ENCODE results near the gene CALCOCO1. TPM values are rescaled to one million over a fixed set of nuclear protein-coding genes. Genes with fewer than 3 reads are reported as not detected.
"Not testable (repeated sequence)": the region's sequence is repeated elsewhere in the genome, so short reads cannot be mapped to it uniquely, and the experiment has no call there.

Gene CALCOCO1
- total RNA-seq, 1 experiment from 2014 or later, result 88.9 TPM

GRCh38 chr12:53683983-53684382 is 43.3 kb downstream of the CALCOCO1 start:
- CTCF ChIA-PET, result no interaction called here

GRCh38 chr12:53683494-53683893 is 43.8 kb downstream of the CALCOCO1 start:
- Histone ChIP-seq H2AFZ (no peak overlapping the region), H3K27me3 (ENCODE audit: insufficient read depth, low read depth) (no peaks in the 10 kb centered on the region), H3K27ac (no peak overlapping the region), H3K4me3 (no peak overlapping the region), H3F3A (ENCODE audit: insufficient read depth, low read depth) (no peaks in the 10 kb centered on the region), H3K4me2 (no peak overlapping the region), H3K4me1 (replicated peaks; ENCODE audit: insufficient read depth) (no peaks in the 10 kb centered on the region), H3K36me3 (ENCODE audit: low read depth) (no peaks in the 10 kb centered on the region), H4K20me1 (ENCODE audit: insufficient read depth) (no peaks in the 10 kb centered on the region), H3K9me3 (ENCODE audit: insufficient read depth, low read depth) (no peaks in the 10 kb centered on the region), H3K9me2 (ENCODE audit: insufficient read depth) (no peaks in the 10 kb centered on the region), H3K79me2 (ENCODE audit: low read depth) (no peaks in the 10 kb centered on the region)
- TF ChIP-seq EZH2 (IDR thresholded peaks at IDR 0.05; ENCODE audit: low read depth) (no peak), CTCF (conservative IDR thresholded peaks at IDR 0.05) (no peak)
- no TSS peak for BruUV-seq (replicated peaks)
- POLR2A ChIA-PET (ENCODE audit: unreplicated experiment), result interaction anchor here (0.6 kb wide), 1 partner anchor 133 kb away, joined by 4 read pairs; no protein-coding TSS in a partner anchor
- intact Hi-C loops (cut with micrococcal nuclease; ENCODE audit: unreplicated experiment), result no loop called here
- CTCF ChIA-PET, result no interaction called here
- DNase-seq, result no peak

More at GRCh38 chr12:53683983-53684382, 43.3 kb downstream of the CALCOCO1 start:
- H3K4me2 ChIP-seq, result no peak overlapping the region
- intact Hi-C loops (cut with micrococcal nuclease; ENCODE audit: unreplicated experiment), result no loop called here
- no peaks in the 10 kb centered on the region for H3K36me3 ChIP-seq (ENCODE audit: low read depth)
- TF ChIP-seq CTCF (conservative IDR thresholded peaks at IDR 0.05), result no peak
- TF ChIP-seq EZH2 (IDR thresholded peaks at IDR 0.05; ENCODE audit: low read depth), result no peak
- no peaks in the 10 kb centered on the region for H3K27me3 ChIP-seq (ENCODE audit: insufficient read depth, low read depth)
- no peaks in the 10 kb centered on the region for H4K20me1 ChIP-seq (ENCODE audit: insufficient read depth)
- no peaks in the 10 kb centered on the region for H3K4me1 ChIP-seq (replicated peaks; ENCODE audit: insufficient read depth)
- H3K4me3 ChIP-seq, result no peak overlapping the region
- no peak overlapping the region for H3K27ac ChIP-seq
- POLR2A ChIA-PET (ENCODE audit: unreplicated experiment), result interaction anchor here (0.6 kb wide), 1 partner anchor 133 kb away, joined by 4 read pairs; no protein-coding TSS in a partner anchor
- H2AFZ ChIP-seq, result no peak overlapping the region
- H3K79me2 ChIP-seq (ENCODE audit: low read depth), result no peaks in the 10 kb centered on the region
- BruUV-seq (replicated peaks), result no TSS peak
- no peak for DNase-seq
- no peaks in the 10 kb centered on the region for H3K9me3 ChIP-seq (ENCODE audit: insufficient read depth, low read depth)
- no peaks in the 10 kb centered on the region for H3F3A ChIP-seq (ENCODE audit: insufficient read depth, low read depth)
- H3K9me2 ChIP-seq (ENCODE audit: insufficient read depth), result no peaks in the 10 kb centered on the region

- H3K9me3 ChIP-seq (ENCODE audit: insufficient read depth, low read depth); intact Hi-C loops (cut with micrococcal nuclease; ENCODE audit: unreplicated experiment); DNase-seq: not testable (repeated sequence)
Observed at GRCh38 chr12:53680061-53680460, 47.2 kb downstream of the CALCOCO1 start.

DNA sequence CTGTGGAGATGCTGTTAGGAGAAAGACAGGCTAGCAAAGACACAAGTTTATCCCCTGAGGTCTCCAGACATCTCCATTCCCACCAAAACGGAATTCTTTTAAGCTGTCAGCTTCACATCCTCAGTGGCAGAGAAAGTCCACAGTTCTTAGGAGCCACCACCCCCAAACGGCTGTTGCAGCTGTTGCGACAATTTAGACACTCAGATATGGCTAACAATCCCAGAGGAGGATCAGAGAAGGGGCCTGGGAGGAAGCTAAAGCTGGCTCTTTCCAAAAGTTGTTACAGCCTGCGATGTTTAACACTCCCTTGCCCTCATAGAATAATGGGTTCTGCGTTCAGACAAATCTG is 49.5 kb downstream of the CALCOCO1 start:
- H3K27ac ChIP-seq, result no peak overlapping the region
- no TSS peak for BruUV-seq (replicated peaks)
- no peaks in the 10 kb centered on the region for H3K9me3 ChIP-seq (ENCODE audit: insufficient read depth, low read depth)
- no peaks in the 10 kb centered on the region for H4K20me1 ChIP-seq (ENCODE audit: insufficient read depth)
- DNase-seq, result no peak
- no peaks in the 10 kb centered on the region for H3K9me2 ChIP-seq (ENCODE audit: insufficient read depth)
- peaks cover 7% of the 10 kb centered on the region for H3K36me3 ChIP-seq (ENCODE audit: low read depth)
- intact Hi-C loops (cut with micrococcal nuclease; ENCODE audit: unreplicated experiment), result loop anchor here (5.0 kb wide), 1 partner anchor 355 kb away; the partner anchor contains the start of gene AAAS
- no peak overlapping the region for H3K4me2 ChIP-seq
- no peak for TF ChIP-seq EZH2 (IDR thresholded peaks at IDR 0.05; ENCODE audit: low read depth)
- TF ChIP-seq CTCF (conservative IDR thresholded peaks at IDR 0.05), result no peak
- H3K27me3 ChIP-seq (ENCODE audit: insufficient read depth, low read depth), result no peaks in the 10 kb centered on the region
- no peak overlapping the region for H3K4me3 ChIP-seq
- H2AFZ ChIP-seq, result no peak overlapping the region
- H3K79me2 ChIP-seq (ENCODE audit: low read depth), result peaks cover 19% of the 10 kb centered on the region
- ChIA-PET CTCF (no interaction called here), POLR2A (ENCODE audit: unreplicated experiment) (no interaction called here)
- H3K4me1 ChIP-seq (replicated peaks; ENCODE audit: insufficient read depth), result peaks cover 15% of the 10 kb centered on the region
- H3F3A ChIP-seq (ENCODE audit: insufficient read depth, low read depth), result no peaks in the 10 kb centered on the region

More at GRCh38 chr12:53680061-53680460, 47.2 kb downstream of the CALCOCO1 start:
- H3K4me2 ChIP-seq; H3K4me1 ChIP-seq (replicated peaks; ENCODE audit: insufficient read depth); H3F3A ChIP-seq (ENCODE audit: insufficient read depth, low read depth); H4K20me1 ChIP-seq (ENCODE audit: insufficient read depth); POLR2A ChIA-PET (ENCODE audit: unreplicated experiment); H3K36me3 ChIP-seq (ENCODE audit: low read depth); H3K27ac ChIP-seq; H2AFZ ChIP-seq; H3K4me3 ChIP-seq; H3K79me2 ChIP-seq (ENCODE audit: low read depth); H3K27me3 ChIP-seq (ENCODE audit: insufficient read depth, low read depth); BruUV-seq (replicated peaks); H3K9me2 ChIP-seq (ENCODE audit: insufficient read depth): not testable (repeated sequence)
- CTCF ChIA-PET, result interaction anchor here (0.5 kb wide), 1 partner anchor 572 kb away, joined by 3 read pairs; no protein-coding TSS in a partner anchor

Data from PC-9 (cell line).